Naive B cell (primary cell): ENCODE measurements around the gene ATP8B3. TPM values are rescaled to one million over a fixed set of nuclear protein-coding genes. Genes with fewer than 3 reads are reported as not detected.

Experiments used
- ATAC-seq, 2 donors: fragments of 150-1000 bp; cut with Tn5 transposase; 2 replicates each; pipeline ENCODE4 v1.10.0; 2021; ENCODE audit warnings: low read depth in 2 of 2, mild to moderate bottlenecking in 2 of 2, moderate library complexity in 2 of 2
- DNase-seq: peaks from one replicate; pipeline ENCODE4 v3.0.0; 2022
- H3K27ac Mint-ChIP-seq, 6 donors: one replicate each; pipeline ENCODE4 v1.8.0; 2020 to 2022; ENCODE audit warnings: mild to moderate bottlenecking in 6 of 6, mixed read lengths in 6 of 6, moderate library complexity in 5 of 6, inconsistent platforms in 2 of 6
- H3K27me3 Mint-ChIP-seq, 3 donors: one replicate each; pipeline ENCODE4 v1.8.0; 2021 to 2022; ENCODE audit warnings: mixed read lengths in 3 of 3, mild to moderate bottlenecking in 1 of 3
- H3K36me3 Mint-ChIP-seq, 2 donors: one replicate each; pipeline ENCODE4 v1.8.0; 2020 to 2022; ENCODE audit warnings: mixed read lengths in 2 of 2, inconsistent platforms in 1 of 2, mild to moderate bottlenecking in 1 of 2
- H3K4me1 Mint-ChIP-seq, 3 donors: one replicate each; pipeline ENCODE4 v1.8.0; 2020 to 2022; ENCODE audit warnings: mixed read lengths in 3 of 3, inconsistent platforms in 1 of 3, mild to moderate bottlenecking in 1 of 3, moderate library complexity in 1 of 3
- H3K4me3 Mint-ChIP-seq, 8 donors: one replicate each; pipeline ENCODE4 v1.8.0; 2020 to 2022; ENCODE audit warnings: mild to moderate bottlenecking in 8 of 8, mixed read lengths in 8 of 8, moderate library complexity in 8 of 8, inconsistent platforms in 2 of 8
- H3K9me3 Mint-ChIP-seq, 7 donors: one replicate each; pipeline ENCODE4 v1.8.0; 2020 to 2022; ENCODE audit warnings: mixed read lengths in 7 of 7, mild to moderate bottlenecking in 5 of 7, inconsistent platforms in 2 of 7, moderate library complexity in 1 of 7
- polyA plus RNA-seq, 6 donors: library from polyadenylated mRNA; unstranded; fragments of 300-500 nt; fragmentation: Illumina TruSeq; gene quantifications; one replicate each; pipeline ENCODE4 v1.2.3, GENCODE V29; 2021; ENCODE audit warnings: low read depth in 6 of 6

The ATP8B3 gene
- polyA plus RNA-seq, 6 donors from 2014 or later = 0.09 TPM; not detected in 5

GRCh38 chr19:1847684-1848398, 35.8 kb upstream of the ATP8B3 start:
- Mint-ChIP-seq H3K9me3 (no peaks in the 10 kb centered on the region), H3K27ac (peak overlapping the region; percentile 87 to 96 (median 94)), H3K27me3 (no peaks in the 10 kb centered on the region), H3K4me1 (peaks cover 35 to 68% (median 56%) of the 10 kb centered on the region in 3 donors), H3K4me3 (peak overlapping the region; percentile 83 to 95 (median 90)), H3K36me3 (no peaks in the 10 kb centered on the region)
- DNase-seq (peak; percentile 39), ATAC-seq (peak; percentile 4)

GRCh38 chr19:1847348-1847683, 35.2 kb upstream of the ATP8B3 start:
- Mint-ChIP-seq H3K9me3 (no peaks in the 10 kb centered on the region), H3K27me3 (no peaks in the 10 kb centered on the region), H3K27ac (peak overlapping the region; percentile 87 to 96 (median 94)), H3K4me3 (peak overlapping the region; percentile 83 to 95 (median 90)), H3K4me1 (peaks cover 36 to 71% (median 61%) of the 10 kb centered on the region in 3 donors), H3K36me3 (no peaks in the 10 kb centered on the region)
- ATAC-seq = no peak
- DNase-seq = no peak

- no peak for DNase-seq
- Mint-ChIP-seq H3K36me3 (no peaks in the 10 kb centered on the region), H3K27ac (peak overlapping the region; percentile 87 to 96 (median 94)), H3K9me3 (no peaks in the 10 kb centered on the region), H3K4me1 (peaks cover 38 to 73% (median 63%) of the 10 kb centered on the region in 3 donors), H3K27me3 (no peaks in the 10 kb centered on the region), H3K4me3 (peak overlapping the region; percentile 83 to 95 (median 90))
- ATAC-seq = no peak
These were observed 34.6 kb upstream of the ATP8B3 start for GRCh38 chr19:1846517-1847204.

- peak overlapping the region in 4 of 8 donors; percentile 12 to 91 (median 86) for H3K4me3 Mint-ChIP-seq
- H3K27ac Mint-ChIP-seq = no peak overlapping the region
- DNase-seq (no peak), ATAC-seq (no peak)
- H3K27me3 Mint-ChIP-seq = no peaks in the 10 kb centered on the region
- H3K9me3 Mint-ChIP-seq = no peaks in the 10 kb centered on the region
- H3K36me3 Mint-ChIP-seq = no peaks in the 10 kb centered on the region
- H3K4me1 Mint-ChIP-seq = peaks cover 34 to 75% (median 63%) of the 10 kb centered on the region in 3 donors
These were observed 33.6 kb upstream of the ATP8B3 start for GRCh38 chr19:1845642-1846041.

- H3K27me3 Mint-ChIP-seq = no peaks in the 10 kb centered on the region
- no peaks in the 10 kb centered on the region for H3K36me3 Mint-ChIP-seq
- peak overlapping the region in 2 of 8 donors; percentile 3 to 71 for H3K4me3 Mint-ChIP-seq
- no peak for ATAC-seq
- no peak for DNase-seq
- peak overlapping the region in 1 of 6 donors; percentile 84 for H3K27ac Mint-ChIP-seq
- no peaks in the 10 kb centered on the region for H3K9me3 Mint-ChIP-seq
- peaks cover 33 to 76% (median 63%) of the 10 kb centered on the region in 3 donors for H3K4me1 Mint-ChIP-seq
These were observed 33.0 kb upstream of the ATP8B3 start for GRCh38 chr19:1845125-1845515.

GRCh38 chr19:1844513-1845124, 32.5 kb upstream of the ATP8B3 start:
- no peaks in the 10 kb centered on the region for H3K36me3 Mint-ChIP-seq
- H3K4me3 Mint-ChIP-seq = peak overlapping the region in 2 of 8 donors; percentile 30 to 71
- no peak for ATAC-seq
- DNase-seq = no peak
- peak overlapping the region in 1 of 6 donors; percentile 84 for H3K27ac Mint-ChIP-seq
- no peaks in the 10 kb centered on the region for H3K27me3 Mint-ChIP-seq
- H3K4me1 Mint-ChIP-seq = peaks cover 34 to 77% (median 64%) of the 10 kb centered on the region in 3 donors
- no peaks in the 10 kb centered on the region for H3K9me3 Mint-ChIP-seq

GRCh38 chr19:1843646-1844394, 31.7 kb upstream of the ATP8B3 start:
- Mint-ChIP-seq H3K4me1 (peaks cover 35 to 75% (median 62%) of the 10 kb centered on the region in 3 donors), H3K4me3 (peak overlapping the region in 3 of 8 donors; percentile 15 to 24 (median 19)), H3K9me3 (no peaks in the 10 kb centered on the region), H3K27me3 (no peaks in the 10 kb centered on the region), H3K27ac (peak overlapping the region in 2 of 6 donors; percentile 34 to 38), H3K36me3 (no peaks in the 10 kb centered on the region)
- DNase-seq (no peak), ATAC-seq (no peak)

- Mint-ChIP-seq H3K36me3 (no peaks in the 10 kb centered on the region), H3K9me3 (no peaks in the 10 kb centered on the region), H3K27me3 (no peaks in the 10 kb centered on the region), H3K4me3 (no peak overlapping the region), H3K27ac (no peak overlapping the region), H3K4me1 (peaks cover 35 to 74% (median 67%) of the 10 kb centered on the region in 3 donors)
- DNase-seq (no peak), ATAC-seq (no peak)
These were observed 31.0 kb upstream of the ATP8B3 start for GRCh38 chr19:1843116-1843515.

- ATAC-seq = no peak
- Mint-ChIP-seq H3K9me3 (no peaks in the 10 kb centered on the region), H3K36me3 (no peaks in the 10 kb centered on the region), H3K27ac (peak overlapping the region in 4 of 6 donors; percentile 36 to 51 (median 44)), H3K27me3 (no peaks in the 10 kb centered on the region), H3K4me3 (peak overlapping the region in 2 of 8 donors; percentile 59 to 62), H3K4me1 (peaks cover 29 to 61% (median 59%) of the 10 kb centered on the region in 3 donors)
- no peak for DNase-seq
These were observed 29.3 kb upstream of the ATP8B3 start for GRCh38 chr19:1841209-1841924.

- no peaks in the 10 kb centered on the region for H3K36me3 Mint-ChIP-seq
- H3K4me1 Mint-ChIP-seq = peaks cover 28 to 60% (median 58%) of the 10 kb centered on the region in 3 donors
- H3K27me3 Mint-ChIP-seq = no peaks in the 10 kb centered on the region
- no peaks in the 10 kb centered on the region for H3K9me3 Mint-ChIP-seq
- H3K4me3 Mint-ChIP-seq = no peak overlapping the region
- DNase-seq (no peak), ATAC-seq (no peak)
- H3K27ac Mint-ChIP-seq = peak overlapping the region in 1 of 6 donors; percentile 28
These were observed 28.6 kb upstream of the ATP8B3 start for GRCh38 chr19:1840541-1841115.

GRCh38 chr19:1839658-1840540, 27.8 kb upstream of the ATP8B3 start:
- H3K4me1 Mint-ChIP-seq = peaks cover 26 to 55% (median 53%) of the 10 kb centered on the region in 3 donors
- no peaks in the 10 kb centered on the region for H3K27me3 Mint-ChIP-seq
- no peak for ATAC-seq
- DNase-seq = no peak
- no peaks in the 10 kb centered on the region for H3K36me3 Mint-ChIP-seq
- no peaks in the 10 kb centered on the region for H3K9me3 Mint-ChIP-seq
- H3K27ac Mint-ChIP-seq = peak overlapping the region in 3 of 6 donors; percentile 28 to 69 (median 37)
- H3K4me3 Mint-ChIP-seq = peak overlapping the region in 2 of 8 donors; percentile 26 to 53
